Nucleus accumbens (tissue), 56 donors: Measurements from ENCODE around the gene ODAD2.
"Not testable (repeated sequence)": the region's sequence is repeated elsewhere in the genome, so short reads cannot be mapped to it uniquely, and the experiment has no call there.

Experiments used
- DNase-seq, 56 donors: peaks; one replicate each; lab custom pipeline; 2025; lab: John Stamatoyannopoulos, UW

Gene ODAD2, protein sequence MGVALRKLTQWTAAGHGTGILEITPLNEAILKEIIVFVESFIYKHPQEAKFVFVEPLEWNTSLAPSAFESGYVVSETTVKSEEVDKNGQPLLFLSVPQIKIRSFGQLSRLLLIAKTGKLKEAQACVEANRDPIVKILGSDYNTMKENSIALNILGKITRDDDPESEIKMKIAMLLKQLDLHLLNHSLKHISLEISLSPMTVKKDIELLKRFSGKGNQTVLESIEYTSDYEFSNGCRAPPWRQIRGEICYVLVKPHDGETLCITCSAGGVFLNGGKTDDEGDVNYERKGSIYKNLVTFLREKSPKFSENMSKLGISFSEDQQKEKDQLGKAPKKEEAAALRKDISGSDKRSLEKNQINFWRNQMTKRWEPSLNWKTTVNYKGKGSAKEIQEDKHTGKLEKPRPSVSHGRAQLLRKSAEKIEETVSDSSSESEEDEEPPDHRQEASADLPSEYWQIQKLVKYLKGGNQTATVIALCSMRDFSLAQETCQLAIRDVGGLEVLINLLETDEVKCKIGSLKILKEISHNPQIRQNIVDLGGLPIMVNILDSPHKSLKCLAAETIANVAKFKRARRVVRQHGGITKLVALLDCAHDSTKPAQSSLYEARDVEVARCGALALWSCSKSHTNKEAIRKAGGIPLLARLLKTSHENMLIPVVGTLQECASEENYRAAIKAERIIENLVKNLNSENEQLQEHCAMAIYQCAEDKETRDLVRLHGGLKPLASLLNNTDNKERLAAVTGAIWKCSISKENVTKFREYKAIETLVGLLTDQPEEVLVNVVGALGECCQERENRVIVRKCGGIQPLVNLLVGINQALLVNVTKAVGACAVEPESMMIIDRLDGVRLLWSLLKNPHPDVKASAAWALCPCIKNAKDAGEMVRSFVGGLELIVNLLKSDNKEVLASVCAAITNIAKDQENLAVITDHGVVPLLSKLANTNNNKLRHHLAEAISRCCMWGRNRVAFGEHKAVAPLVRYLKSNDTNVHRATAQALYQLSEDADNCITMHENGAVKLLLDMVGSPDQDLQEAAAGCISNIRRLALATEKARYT

DNA sequence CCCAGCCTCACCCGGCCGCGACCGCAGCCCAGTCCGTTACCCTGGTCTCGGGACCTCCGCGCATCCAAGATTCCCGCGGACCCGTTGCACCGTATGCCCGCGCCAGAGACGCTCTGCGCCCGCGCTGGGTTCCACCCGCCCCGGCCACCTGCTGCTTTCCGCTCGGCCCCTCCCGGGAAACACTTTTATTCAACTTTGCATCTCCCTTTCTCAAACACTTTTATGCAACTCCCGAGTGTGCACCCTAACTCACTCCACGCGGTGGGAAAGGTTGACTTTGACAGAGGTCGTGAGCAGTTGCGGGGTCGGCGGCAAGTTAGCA is at the start of gene ODAD2:
Gene ODAD2 (minus strand): TSS at position 126 of the 322 bp plus-strand sequence. CDS start 3,937 bp downstream, outside the sequence.
- peak in 3 of 56 donors; percentile 17 to 33 (median 19) for DNase-seq

DNA sequence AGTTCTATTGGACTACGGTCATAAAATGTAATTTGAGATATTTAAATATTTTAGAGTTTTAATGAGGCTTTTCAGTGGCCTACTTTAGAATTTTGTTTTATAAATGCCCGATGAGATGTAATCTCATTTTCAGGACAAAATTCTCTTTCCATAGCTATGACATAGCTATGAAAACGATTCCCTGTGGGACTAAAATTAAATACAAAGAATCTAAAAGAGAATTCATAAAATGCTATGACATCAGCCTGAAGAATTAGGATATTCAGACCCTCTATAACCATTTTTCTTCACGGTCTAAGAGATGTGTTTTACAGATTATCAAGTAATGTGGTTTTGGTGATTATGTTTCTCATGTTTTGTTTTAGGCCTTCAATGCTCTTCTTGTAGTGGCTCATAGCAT is 48.2 kb upstream of the ODAD2 start:
- DNase-seq, result no peak

DNA sequence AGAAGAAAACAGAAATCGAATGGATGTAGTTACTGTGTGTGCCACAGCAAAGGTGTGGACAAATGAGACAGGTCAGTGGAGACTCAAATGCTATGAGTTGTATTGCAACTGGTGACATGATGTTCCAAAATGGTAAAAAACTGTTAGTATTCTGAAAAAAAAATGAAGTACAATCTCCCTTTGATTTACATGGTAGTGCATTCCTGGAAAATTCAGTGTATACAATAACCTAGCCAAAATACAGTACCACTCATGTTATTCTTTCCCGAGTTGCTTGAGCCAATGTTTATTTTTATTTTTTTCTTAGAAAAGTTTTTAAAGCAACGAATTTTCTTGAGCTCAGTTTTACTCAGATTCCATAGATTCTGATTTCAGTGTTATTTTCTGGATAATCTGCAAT is 47.7 kb upstream of the ODAD2 start:
- no peak for DNase-seq

DNA sequence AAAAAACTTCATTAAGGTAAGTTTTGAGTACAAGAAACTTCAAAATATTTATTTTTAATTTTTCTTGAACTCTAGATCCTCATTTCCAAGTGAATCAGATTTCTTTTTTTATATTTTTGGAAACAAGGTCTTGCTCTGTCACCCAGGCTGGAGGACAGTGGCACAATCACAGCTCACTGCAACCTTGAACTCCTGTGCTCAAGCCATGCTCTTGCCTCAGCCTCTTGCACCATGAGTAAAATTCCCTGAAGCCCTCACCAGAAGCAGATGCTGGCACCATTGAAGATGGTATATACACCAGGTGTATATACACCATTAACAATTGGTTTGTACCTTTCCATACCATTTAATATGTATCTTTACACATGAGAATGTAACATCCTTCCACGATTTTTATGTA is 45.1 kb upstream of the ODAD2 start:
- DNase-seq, result no peak

DNA sequence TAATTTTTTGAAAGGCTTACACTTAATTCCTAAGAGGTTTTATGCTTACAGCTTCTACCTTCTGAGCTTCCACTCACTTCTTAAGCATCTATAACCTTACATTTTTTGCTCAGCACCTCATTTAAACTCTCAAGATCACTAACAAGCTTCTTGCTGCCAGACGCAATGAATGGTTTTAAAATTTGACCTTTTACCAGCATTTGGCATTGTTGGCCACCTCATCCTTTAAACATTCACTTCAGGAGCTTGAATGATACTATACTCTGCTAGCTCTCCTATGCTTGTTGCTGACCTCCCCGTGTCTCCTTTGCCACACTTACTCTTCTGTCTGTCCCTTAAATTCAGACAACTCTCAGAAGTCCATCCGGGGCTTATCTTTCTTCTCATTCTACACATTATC is 37.7 kb upstream of the ODAD2 start:
- DNase-seq, result no peak

DNA sequence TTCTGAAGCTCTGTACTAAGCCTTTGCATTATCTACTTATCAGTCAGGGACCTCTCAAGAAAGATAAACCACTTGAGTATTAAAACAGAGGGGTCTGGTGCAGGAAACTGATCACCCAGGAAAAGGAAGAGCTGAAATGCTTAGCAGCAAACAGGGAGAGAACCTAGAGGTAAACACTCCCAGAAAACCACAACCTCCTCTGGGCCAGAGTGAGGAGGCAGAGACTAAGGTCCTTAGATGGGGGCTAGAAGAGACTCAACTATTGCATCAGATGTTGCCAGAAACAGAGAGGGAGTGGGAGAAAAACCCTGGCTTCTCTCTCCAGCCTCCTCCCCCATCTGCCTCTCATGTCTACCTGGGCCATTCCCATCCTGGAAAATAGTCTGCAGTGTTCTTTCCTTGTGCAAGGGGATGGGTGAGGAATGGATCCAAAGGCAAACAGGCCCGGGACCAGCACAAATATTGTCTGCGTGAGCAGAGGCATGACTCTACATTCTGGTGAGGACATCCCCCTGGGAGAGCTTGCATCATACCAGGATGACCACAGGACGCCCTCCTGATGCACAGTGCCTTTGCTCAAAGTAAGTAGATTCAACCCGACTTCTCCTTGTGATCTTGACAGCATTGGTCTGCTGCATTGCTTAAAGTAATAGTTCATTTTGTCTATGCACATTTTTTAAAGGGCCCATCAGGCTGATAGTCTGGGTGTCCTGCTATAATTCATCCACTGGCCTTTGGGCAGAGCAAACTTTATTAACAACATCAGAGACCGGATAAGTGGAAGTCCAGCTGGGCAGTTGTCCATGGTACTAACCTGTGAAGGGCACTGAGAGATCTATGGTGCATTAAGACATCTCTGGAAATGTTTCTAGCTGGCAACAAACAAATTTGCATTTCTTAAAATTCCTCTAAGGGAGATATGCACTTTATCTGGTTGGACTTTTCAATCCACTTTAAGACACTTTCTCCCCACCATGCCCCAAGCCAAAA is 22.4 kb upstream of the ODAD2 start:
- no peak for DNase-seq

DNA sequence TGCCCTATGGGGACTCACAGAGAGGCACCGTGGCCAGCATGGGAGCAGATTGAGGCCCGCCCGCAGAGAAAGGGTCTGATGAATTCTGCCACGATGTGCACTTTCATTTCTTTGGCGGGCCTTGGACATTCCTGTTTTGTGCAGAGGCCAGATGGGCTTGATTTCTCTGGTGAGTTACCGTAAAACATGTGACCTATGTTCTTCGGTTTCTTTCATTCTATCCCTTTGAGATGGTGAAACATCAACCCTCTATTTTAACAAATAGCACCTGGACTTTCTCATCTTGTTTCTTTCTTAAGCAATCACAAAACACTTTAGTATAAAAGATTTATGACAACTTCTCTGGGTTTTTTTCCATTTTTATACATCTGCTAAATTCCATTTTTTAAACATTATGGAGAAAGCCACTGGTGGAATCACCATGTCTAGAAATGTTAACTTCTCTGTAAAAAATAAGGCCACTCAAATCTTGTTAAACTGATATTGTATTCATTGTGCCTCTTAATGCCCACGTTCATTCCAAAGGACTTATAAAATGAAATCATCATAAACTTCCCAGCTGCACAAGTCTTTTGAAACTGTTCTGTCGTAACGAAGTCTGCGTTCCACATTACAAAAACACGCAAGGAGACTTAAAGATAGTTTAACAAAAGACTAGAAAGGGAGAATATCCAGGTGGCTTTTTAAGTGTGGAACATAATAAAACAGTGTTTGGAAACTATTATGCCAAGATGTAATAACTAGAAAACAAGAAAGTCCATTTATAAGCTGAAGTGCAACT is 21.4 kb upstream of the ODAD2 start:
- no peak for DNase-seq

DNA sequence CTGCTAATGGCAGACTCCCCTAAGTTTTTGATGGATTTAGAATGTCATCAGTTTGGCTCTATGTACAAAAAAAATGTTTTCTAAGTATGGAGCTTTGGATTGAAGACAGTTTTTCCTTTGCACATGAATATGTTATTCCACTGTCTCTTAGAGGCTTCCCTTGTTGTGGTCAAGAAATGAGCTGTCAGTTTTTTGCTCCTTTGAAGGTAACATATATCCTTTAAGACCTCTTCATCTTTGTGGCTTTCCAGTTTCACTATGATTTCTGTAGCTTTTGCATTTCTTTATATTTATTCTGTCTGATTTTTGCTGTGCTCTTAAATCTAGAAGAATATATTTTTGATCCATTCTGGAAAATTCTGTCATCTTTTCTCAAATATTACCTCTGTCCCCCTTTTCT is 15.8 kb upstream of the ODAD2 start:
- DNase-seq, result no peak

DNA sequence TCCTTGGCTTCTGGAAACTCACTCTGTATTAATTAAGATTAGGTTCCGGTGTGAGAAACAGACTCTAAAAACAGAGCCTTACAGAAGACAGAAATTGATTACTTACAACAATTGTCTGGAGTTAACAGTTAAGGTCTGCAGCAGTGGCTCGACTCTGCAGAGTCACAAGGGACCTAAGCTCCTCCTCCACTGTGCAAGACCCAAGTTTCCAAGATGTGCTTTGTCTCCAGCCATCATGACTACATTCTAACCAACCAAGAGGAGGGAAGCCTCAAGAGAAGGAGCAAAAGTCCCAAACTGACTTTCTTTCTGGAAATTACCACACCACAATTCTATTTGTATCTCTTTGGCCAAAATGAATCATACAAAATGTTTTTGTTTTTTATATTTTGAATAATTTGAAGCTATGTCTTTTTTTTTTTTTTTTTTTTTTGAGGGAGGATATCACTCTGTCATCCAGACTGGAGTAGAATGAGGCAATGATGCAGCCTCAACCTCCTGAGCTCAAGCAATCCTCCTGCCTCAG is 14.2 kb upstream of the ODAD2 start:
- no peak for DNase-seq

DNA sequence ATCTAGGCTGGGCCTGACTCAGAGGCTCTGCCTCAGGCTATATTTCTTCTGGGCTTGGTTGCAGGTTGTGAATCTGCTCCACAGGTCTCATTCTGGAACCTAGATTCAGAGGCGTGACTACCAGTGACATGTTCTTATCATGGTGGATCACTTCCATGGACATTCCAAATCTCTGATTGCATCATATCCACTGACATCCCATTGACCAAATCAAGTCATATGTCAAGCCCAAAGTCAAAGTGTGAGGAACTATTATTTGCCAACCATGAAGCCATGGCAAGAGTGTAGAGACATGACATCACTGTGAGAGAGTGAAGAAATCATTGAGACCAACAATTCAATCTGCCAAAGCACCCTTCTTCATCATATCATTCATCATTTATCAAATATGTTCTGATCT is 11.9 kb upstream of the ODAD2 start:
- DNase-seq, result no peak

DNA sequence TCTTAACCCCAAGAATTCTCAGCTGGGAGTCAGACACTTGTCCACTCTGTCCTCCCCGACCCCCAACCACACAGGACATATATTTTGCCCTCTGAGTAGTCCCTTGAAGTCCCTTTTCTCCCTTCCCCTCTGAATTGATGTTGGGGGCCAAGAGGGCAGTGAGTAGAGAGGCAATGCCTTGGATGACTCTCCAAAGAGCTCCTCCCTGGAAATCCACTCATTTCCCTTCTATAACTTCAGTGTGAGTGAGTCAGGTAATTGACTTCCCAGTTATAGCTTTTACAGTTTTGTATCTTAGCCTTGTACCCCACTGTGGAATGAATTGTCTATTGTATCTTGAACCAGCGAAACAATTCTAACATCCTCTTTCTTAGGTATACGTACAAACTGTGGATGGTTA is 9.2 kb upstream of the ODAD2 start:
- no peak for DNase-seq

DNA sequence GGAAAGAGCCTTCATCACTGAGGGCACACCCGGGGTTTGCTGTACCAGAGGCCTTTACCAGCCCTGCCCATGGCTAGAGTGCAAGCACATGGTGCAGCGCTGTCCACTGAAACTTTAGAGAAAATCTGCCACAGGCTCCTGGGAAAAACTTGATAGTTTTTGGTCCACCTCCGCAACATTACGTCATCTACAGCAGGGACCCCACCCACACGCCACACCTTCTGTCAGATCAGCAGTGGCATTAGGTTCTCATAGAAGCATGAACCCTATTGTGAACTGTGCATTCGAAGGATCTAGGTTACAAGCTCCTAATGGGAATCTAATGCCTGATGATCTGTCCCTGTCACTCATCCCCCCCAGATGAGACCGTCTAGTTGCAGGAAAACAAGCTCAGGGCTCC is 2.5 kb upstream of the ODAD2 start:
- DNase-seq, result no peak

DNA sequence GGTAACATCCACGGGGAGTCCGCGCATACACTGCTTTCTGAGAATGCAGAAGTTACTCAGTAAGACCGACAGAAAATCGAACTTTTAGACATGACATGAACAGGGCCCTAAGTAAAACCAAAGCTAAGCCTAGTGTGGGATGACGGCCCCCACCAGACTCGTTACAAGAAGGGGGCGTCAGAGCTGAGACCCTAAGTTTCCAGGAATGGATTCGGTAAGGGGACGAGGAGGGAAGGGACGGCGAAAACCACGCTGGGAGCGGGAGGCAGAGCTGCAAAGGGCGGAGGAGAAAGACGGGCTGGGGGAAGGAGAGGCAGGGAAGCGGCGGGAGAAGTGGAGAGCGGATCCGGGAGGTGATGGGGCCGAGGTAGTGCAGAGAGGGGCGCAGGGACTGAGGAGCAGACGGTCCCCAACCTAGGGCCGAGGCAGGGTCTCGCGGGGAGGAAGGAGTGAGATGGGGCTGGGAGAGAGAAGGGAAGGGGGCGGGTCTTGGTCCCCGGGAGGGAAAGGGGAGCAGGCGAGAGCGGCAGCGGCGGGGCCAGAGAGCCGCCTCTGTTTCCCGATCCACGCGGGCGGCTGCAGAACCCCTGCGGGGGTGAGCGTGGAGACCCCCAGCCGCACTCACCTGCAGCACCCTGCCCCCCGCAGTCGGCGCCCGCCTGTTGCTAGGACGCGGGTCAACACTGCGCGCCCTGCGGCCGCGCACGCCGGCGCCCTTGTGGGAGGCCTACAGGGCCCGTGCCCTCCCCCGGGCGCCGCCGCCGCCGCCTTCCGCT is 513 bp downstream of the ODAD2 start:
- DNase-seq, result peak in 22 of 56 donors; percentile 3 to 52 (median 18)

DNA sequence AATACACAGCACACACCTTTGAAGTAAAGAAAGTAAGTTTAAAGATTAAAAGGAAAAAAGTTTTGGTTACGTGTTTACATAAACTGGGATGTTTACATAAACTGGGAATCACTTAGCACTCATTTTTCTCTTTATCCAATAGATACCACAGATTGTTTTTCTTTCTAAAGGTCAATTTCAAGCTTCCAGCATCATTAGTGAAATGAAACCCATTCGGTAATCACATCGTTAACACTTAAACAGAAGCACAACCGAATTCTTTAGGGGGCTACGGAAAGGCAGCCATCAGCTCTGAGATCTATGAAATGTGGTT is 1.1 kb downstream of the ODAD2 start:
- no peak for DNase-seq

DNA sequence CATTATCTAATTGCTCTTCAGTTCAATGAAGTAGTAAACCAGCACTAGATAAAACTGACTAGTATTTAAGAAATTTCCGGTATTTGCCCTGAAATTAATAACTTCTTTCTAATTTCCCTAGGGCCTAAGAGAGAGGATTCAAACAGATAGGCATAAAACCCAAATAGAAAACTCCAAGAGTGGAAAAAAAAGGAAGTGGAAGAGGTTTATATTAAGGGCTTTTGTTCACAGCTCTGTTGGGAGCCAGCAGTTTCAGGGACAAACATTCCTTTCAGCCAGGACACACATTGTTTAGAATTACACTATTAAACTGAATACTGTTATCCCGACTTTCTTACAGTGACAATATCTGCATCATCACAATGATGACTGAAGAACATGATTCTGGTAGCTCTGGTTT is 3.6 kb downstream of the ODAD2 start:
- DNase-seq, result no peak

DNA sequence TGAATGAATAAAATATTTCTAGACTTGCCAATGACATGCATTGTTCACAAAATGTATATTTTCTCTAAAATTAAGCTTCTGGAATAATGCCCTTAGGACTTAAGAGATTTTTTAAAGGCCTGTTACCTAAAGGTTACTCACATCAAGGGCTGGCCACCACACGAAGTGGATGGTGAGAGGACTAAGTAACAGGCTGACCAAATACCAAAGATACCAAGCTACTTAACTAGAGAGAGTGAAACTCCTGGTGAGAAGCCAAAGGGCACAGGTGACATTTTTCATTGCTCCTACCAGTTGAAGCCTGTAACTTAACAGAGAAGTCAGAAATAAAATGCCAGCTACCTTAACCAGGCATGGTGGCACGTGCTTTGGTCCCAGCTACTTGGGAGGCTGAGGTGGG is 9.5 kb downstream of the ODAD2 start:
- DNase-seq, result not testable (repeated sequence)

DNA sequence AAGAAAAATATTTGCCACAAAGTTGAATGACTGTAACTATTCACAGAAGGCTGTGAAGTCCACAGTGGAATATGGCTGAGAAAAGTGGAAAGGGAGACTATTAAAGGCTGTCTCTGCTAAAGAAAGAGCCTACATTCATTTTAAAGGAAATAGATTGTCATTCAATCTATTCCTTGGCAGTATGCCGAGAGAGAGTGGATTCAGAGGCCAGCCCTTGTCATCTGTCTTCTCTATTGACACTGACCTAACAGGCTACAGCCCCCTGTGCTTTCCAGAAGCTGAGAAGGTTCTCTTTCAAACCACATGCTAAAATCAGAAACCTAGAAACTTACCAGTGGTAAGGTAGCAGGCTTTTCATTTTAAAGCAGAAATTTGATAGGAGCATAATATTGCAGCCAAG is 12.1 kb downstream of the ODAD2 start:
- DNase-seq, result no peak

DNA sequence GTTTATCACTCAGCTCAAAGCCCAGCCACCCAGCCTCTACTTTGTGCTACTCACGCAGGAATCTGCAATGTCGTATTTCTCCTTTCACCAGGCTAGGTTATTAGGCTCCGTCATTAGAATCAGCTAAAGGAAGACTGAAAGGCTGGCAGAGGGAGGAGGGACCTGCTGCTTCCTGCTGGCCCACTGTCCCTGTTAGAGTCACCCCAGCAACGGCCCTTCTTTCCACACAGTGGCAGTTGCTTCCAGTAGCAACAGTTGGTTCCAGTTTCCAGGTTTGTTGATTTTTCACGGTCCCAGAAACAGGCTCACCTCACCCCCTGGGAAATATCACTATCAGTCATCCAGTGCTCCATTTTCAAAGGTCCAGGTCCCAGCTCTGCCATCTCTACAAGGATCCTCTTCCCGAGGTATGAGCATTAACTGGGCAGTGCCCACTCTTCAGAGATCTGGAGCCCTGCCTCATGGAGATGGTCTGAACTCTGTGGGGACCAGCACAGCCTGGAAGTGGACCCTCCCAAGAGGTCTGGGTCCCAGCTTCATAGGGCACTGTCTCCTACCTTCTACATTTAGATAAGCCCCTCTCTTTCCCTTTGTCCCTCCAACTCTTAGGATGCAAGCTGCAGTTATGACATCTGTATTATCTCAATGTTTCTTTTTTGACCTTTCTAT is 15.9 kb downstream of the ODAD2 start:
- no peak for DNase-seq
